Measurements from ENCODE around the gene PANK4. TPM values are rescaled to one million over a fixed set of nuclear protein-coding genes. Genes with fewer than 3 reads are reported as not detected.

PANK4 gene
- total RNA-seq, 1 experiment from 2014 or later: 27.0 TPM

DNA sequence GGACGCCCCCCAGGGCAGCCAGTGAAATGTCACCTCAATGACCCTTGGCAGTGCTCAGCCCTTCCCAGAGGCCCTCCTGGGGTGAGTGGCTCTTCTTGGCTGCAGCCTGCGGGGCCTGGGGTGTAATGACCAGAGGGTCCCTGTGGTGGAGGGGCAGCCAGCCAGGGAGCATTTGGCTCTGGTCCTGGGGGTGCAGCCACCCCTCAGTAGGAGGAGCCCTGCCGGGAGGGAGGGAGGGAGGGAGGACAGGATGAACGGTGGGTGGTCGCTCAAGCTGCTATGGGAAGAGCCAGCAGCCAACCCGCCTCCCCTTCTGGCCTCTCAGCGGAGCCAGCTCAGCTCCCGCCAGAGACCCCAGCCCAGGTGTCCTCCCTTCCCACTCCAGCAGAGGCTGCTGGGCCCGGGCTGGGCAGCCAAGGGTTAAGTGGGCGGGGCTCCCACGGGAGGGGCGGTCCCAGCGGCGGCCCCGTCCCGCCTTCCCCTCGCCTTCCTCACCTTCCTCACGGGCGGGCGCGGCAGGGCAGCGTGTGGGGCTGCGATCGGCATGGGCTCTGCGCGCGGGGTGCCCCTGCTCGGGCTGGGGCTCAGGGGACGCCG, 59.3 kb downstream of the PANK4 start:
- POLR2A ChIA-PET: no interaction called here

DNA sequence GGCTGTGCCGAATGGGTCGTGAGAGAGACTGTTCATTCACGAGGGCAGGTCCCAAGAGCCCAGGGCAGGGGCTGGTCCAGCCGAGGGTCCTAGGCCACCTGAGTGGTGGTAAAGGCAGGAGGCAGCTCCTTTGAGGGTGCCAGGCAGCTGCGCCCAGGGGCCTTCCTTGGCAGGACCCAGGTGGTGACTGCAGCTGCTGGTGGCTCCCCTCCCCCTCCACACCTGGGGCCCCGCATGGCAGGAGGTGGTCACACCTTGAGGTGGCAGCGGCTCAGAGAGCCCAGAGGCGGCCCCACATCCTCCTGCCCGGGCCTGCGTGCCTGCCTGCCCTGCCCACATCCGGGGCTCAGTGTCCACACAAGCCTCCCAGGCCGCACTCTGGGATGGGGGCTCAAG, 60.1 kb downstream of the PANK4 start:
- no peak for DNase-seq
- intact Hi-C loops (cut with micrococcal nuclease; ENCODE audit: unreplicated experiment): no loop called here
- Histone ChIP-seq H3K9me3 (no peaks in the 10 kb centered on the region), H3K4me3 (ENCODE audit: low read depth, low read length) (no peak overlapping the region), H3K27me3 (replicated peaks; ENCODE audit: control insufficient read depth, insufficient read depth, low read length) (no peaks in the 10 kb centered on the region; the same call in 1 of the 2 replicates), H3K4me1 (no peaks in the 10 kb centered on the region), H3K36me3 (ENCODE audit: control insufficient read depth, insufficient read depth, low read length) (no peaks in the 10 kb centered on the region)
- Mint-ChIP-seq H3K36me3 (ENCODE audit: insufficient read depth, unreplicated experiment) (no peaks in the 10 kb centered on the region), H3K27ac (ENCODE audit: unreplicated experiment) (no peak overlapping the region), H3K9me3 (ENCODE audit: unreplicated experiment) (no peaks in the 10 kb centered on the region), H3K4me3 (ENCODE audit: unreplicated experiment) (no peak overlapping the region), H3K27me3 (ENCODE audit: insufficient read depth, unreplicated experiment) (peaks cover 11% of the 10 kb centered on the region), H3K4me1 (ENCODE audit: low read depth, unreplicated experiment) (no peaks in the 10 kb centered on the region)
- CTCF ChIA-PET: no interaction called here
- POLR2A ChIA-PET: no interaction called here
- TF ChIP-seq, protein P1, sequence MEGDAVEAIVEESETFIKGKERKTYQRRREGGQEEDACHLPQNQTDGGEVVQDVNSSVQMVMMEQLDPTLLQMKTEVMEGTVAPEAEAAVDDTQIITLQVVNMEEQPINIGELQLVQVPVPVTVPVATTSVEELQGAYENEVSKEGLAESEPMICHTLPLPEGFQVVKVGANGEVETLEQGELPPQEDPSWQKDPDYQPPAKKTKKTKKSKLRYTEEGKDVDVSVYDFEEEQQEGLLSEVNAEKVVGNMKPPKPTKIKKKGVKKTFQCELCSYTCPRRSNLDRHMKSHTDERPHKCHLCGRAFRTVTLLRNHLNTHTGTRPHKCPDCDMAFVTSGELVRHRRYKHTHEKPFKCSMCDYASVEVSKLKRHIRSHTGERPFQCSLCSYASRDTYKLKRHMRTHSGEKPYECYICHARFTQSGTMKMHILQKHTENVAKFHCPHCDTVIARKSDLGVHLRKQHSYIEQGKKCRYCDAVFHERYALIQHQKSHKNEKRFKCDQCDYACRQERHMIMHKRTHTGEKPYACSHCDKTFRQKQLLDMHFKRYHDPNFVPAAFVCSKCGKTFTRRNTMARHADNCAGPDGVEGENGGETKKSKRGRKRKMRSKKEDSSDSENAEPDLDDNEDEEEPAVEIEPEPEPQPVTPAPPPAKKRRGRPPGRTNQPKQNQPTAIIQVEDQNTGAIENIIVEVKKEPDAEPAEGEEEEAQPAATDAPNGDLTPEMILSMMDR (IDR thresholded peaks at IDR 0.05; ENCODE audit: insufficient read depth in 1 of 2, low read depth in 1 of 2, low read length in 1 of 2, severe bottlenecking in 1 of 2, unreplicated experiment in 1 of 2): no peak
- no TSS peak for BruUV-seq (replicated peaks)

More for the DNA sequence above, 59.3 kb downstream of the PANK4 start:
- Histone ChIP-seq H3K9me3 (no peaks in the 10 kb centered on the region), H3K27me3 (replicated peaks; ENCODE audit: control insufficient read depth, insufficient read depth, low read length) (no peaks in the 10 kb centered on the region; the same call in 1 of the 2 replicates), H3K4me3 (ENCODE audit: low read depth, low read length) (no peak overlapping the region), H3K4me1 (no peaks in the 10 kb centered on the region), H3K36me3 (ENCODE audit: control insufficient read depth, insufficient read depth, low read length) (no peaks in the 10 kb centered on the region)
- no peaks in the 10 kb centered on the region for H3K36me3 Mint-ChIP-seq (ENCODE audit: insufficient read depth, unreplicated experiment)
- DNase-seq: peak in 1 of 2 experiments; percentile 33
- no peak overlapping the region for H3K27ac Mint-ChIP-seq (ENCODE audit: unreplicated experiment)
- peaks cover 11% of the 10 kb centered on the region for H3K27me3 Mint-ChIP-seq (ENCODE audit: insufficient read depth, unreplicated experiment)
- intact Hi-C loops (cut with micrococcal nuclease; ENCODE audit: unreplicated experiment): no loop called here
- BruUV-seq (replicated peaks): no TSS peak
- TF ChIP-seq, protein P1 (IDR thresholded peaks at IDR 0.05; ENCODE audit: insufficient read depth in 1 of 2, low read depth in 1 of 2, low read length in 1 of 2, severe bottlenecking in 1 of 2, unreplicated experiment in 1 of 2): no peak
- no peak overlapping the region for H3K4me3 Mint-ChIP-seq (ENCODE audit: unreplicated experiment)
- no peaks in the 10 kb centered on the region for H3K9me3 Mint-ChIP-seq (ENCODE audit: unreplicated experiment)
- no peaks in the 10 kb centered on the region for H3K4me1 Mint-ChIP-seq (ENCODE audit: low read depth, unreplicated experiment)
- CTCF ChIA-PET: no interaction called here

DNA sequence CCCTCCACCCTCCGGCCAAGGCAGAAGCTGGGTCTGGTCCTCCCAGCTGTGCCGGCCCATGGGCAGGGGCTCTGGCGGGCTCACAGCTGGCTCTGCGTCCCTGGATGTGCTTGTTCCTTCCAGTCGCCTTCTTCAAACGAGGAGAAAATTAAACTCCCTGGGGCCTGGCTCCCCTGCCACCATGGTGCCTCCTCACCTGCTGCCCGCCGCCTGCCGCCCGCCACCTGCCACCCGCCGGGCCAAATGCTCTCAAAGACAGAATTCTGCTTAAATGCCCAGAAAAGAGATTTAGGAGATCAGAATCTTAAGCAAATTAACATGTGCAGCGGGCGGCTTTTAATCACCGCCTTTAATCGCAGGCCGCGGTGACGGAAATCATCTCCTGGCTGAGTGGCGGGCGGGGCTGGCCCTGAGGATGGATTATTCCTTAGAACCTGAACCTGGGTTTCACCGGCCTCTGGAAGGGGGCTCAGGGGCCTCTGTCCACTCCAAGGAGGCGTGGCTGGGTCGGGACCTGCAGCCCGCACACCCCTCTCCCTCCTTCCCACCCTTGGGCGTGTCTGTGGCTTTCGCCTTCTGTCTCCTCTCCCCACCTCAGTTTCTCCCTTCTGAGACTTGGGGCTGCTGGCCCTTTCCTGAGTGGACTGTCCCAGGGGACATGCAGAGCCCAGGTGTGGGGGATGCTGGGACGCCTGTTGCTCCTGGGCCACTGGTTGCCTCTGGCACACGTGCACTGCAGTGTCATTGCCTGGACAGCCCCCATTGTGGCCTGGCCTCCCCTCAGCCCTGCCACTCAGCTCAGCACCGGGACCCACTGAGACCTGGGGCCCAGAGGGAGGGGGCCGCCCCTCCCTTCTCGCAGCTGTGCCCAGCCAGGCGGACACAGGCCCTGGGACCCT, 60.8 kb downstream of the PANK4 start:
- BruUV-seq (replicated peaks): no TSS peak
- intact Hi-C loops (cut with micrococcal nuclease; ENCODE audit: unreplicated experiment): no loop called here
- H3K9me3 Mint-ChIP-seq (ENCODE audit: unreplicated experiment): no peaks in the 10 kb centered on the region
- no peak overlapping the region for H3K4me3 Mint-ChIP-seq (ENCODE audit: unreplicated experiment)
- Histone ChIP-seq H3K9me3 (no peaks in the 10 kb centered on the region), H3K27me3 (replicated peaks; ENCODE audit: control insufficient read depth, insufficient read depth, low read length) (no peaks in the 10 kb centered on the region; the same call in 1 of the 2 replicates), H3K4me1 (no peaks in the 10 kb centered on the region), H3K4me3 (ENCODE audit: low read depth, low read length) (no peak overlapping the region), H3K36me3 (ENCODE audit: control insufficient read depth, insufficient read depth, low read length) (no peaks in the 10 kb centered on the region)
- no peak overlapping the region for H3K27ac Mint-ChIP-seq (ENCODE audit: unreplicated experiment)
- CTCF ChIA-PET: no interaction called here
- no peaks in the 10 kb centered on the region for H3K36me3 Mint-ChIP-seq (ENCODE audit: insufficient read depth, unreplicated experiment)
- POLR2A ChIA-PET: no interaction called here
- TF ChIP-seq, protein P1 (IDR thresholded peaks at IDR 0.05; ENCODE audit: insufficient read depth in 1 of 2, low read depth in 1 of 2, low read length in 1 of 2, severe bottlenecking in 1 of 2, unreplicated experiment in 1 of 2): no peak
- peaks cover 11% of the 10 kb centered on the region for H3K27me3 Mint-ChIP-seq (ENCODE audit: insufficient read depth, unreplicated experiment)
- H3K4me1 Mint-ChIP-seq (ENCODE audit: low read depth, unreplicated experiment): no peaks in the 10 kb centered on the region
- no peak for DNase-seq
